ENCODE measurements around the gene ZFYVE28.
"Not testable (repeated sequence)": the region's sequence is repeated elsewhere in the genome, so short reads cannot be mapped to it uniquely, and the experiment has no call there.

The ZFYVE28 gene

GRCh38 chr4:2417765-2418649 is at the start of gene ZFYVE28:
TSS of gene ZFYVE28 (minus strand) at chr4:2418645. CDS start at chr4:2418323, 322 bp downstream.
- Histone ChIP-seq H3K4me1 (ENCODE audit: control insufficient read depth in 2 of 2, insufficient read depth in 2 of 2, low read length in 2 of 2) (peaks cover 33 to 39% of the 10 kb centered on the region in 2 donors), H3K27me3 (ENCODE audit: control insufficient read depth in 2 of 2, insufficient read depth in 2 of 2, low read length in 2 of 2) (peaks cover 6 to 24% of the 10 kb centered on the region in 2 donors), H3K9me3 (ENCODE audit: control insufficient read depth in 2 of 2, low read length in 2 of 2) (no peaks in the 10 kb centered on the region), H3K4me3 (ENCODE audit: low read length in 2 of 2) (peak within 1 kb of the TSS; percentile 63 to 79), H3K27ac (ENCODE audit: low read depth in 2 of 2, low read length in 2 of 2) (peak within 1 kb of the TSS; percentile 72 to 87), H3K36me3 (ENCODE audit: control insufficient read depth in 2 of 2, insufficient read depth in 2 of 2, low read length in 2 of 2) (no peaks in the 10 kb centered on the region), H3K9ac (ENCODE audit: low read depth in 1 of 2, low read length in 2 of 2) (peak within 1 kb of the TSS; percentile 63 to 88)

GRCh38 chr4:2465544-2465943 is 47.1 kb upstream of the ZFYVE28 start:
- not testable (repeated sequence) for H3K4me3 ChIP-seq (ENCODE audit: low read length in 2 of 2); H3K27ac ChIP-seq (ENCODE audit: low read depth in 2 of 2, low read length in 2 of 2); H3K9me3 ChIP-seq (ENCODE audit: control insufficient read depth in 2 of 2, low read length in 2 of 2); H3K36me3 ChIP-seq (ENCODE audit: control insufficient read depth in 2 of 2, insufficient read depth in 2 of 2, low read length in 2 of 2); H3K27me3 ChIP-seq (ENCODE audit: control insufficient read depth in 2 of 2, insufficient read depth in 2 of 2, low read length in 2 of 2); H3K9ac ChIP-seq (ENCODE audit: low read depth in 1 of 2, low read length in 2 of 2)
- H3K4me1 ChIP-seq (ENCODE audit: control insufficient read depth in 2 of 2, insufficient read depth in 2 of 2, low read length in 2 of 2) = peaks cover 16 to 18% of the 10 kb centered on the region in 2 donors

GRCh38 chr4:2465032-2465431 is 46.6 kb upstream of the ZFYVE28 start:
- H3K9me3 ChIP-seq (ENCODE audit: control insufficient read depth in 2 of 2, low read length in 2 of 2) = no peaks in the 10 kb centered on the region
- no peaks in the 10 kb centered on the region for H3K36me3 ChIP-seq (ENCODE audit: control insufficient read depth in 2 of 2, insufficient read depth in 2 of 2, low read length in 2 of 2)
- no peaks in the 10 kb centered on the region for H3K27me3 ChIP-seq (ENCODE audit: control insufficient read depth in 2 of 2, insufficient read depth in 2 of 2, low read length in 2 of 2)
- no peak overlapping the region for H3K4me3 ChIP-seq (ENCODE audit: low read length in 2 of 2)
- H3K27ac ChIP-seq (ENCODE audit: low read depth in 2 of 2, low read length in 2 of 2) = no peak overlapping the region
- no peak overlapping the region for H3K9ac ChIP-seq (ENCODE audit: low read depth in 1 of 2, low read length in 2 of 2)
- H3K4me1 ChIP-seq (ENCODE audit: control insufficient read depth in 2 of 2, insufficient read depth in 2 of 2, low read length in 2 of 2) = peaks cover 11 to 13% of the 10 kb centered on the region in 2 donors

- H3K9ac ChIP-seq (ENCODE audit: low read depth in 1 of 2, low read length in 2 of 2) = no peak overlapping the region
- H3K4me3 ChIP-seq (ENCODE audit: low read length in 2 of 2) = peak overlapping the region in 1 of 2 donors; percentile 27
Observed at GRCh38 chr4:2462992-2463762, 44.7 kb upstream of the ZFYVE28 start.

DNA sequence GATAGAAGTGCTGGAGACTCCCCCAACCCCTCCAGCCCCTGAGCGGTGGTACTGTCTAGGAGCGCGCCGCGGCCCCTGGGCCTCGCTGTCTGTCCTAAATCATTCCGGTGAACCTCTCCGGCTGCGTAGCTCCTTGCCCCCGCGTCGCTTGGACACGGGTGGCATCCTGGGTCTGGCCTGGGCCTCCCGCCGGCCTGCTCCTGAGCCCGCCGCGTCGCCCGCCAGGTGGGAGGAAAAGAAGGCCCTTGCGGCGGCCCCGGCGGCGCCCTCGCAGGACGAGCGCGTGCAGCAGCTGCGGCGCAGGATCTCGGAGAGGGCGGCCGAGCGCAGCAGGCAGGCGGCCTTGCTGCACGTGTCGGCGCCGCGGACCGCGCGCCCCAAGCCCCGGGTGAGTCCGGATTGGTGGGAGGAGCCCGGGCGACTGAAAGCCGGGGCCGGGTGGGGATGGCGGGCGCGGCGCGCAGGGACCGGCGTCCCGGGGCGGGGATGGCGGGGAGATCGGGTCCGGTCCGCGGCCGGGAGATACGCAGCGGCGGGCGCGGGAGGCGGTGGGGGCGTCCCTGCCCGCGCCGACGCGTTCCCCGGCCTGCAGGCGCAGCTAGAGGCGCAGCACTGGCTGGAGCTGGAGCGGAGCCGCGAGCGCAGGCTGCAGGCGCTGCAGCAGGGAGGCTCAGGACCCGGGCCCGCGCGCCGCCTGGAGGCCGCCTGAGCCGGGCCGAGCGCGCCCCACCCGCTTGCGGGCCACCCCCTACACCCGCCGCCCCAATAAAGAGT is 44.0 kb upstream of the ZFYVE28 start:
- no peaks in the 10 kb centered on the region for H3K9me3 ChIP-seq (ENCODE audit: control insufficient read depth in 2 of 2, low read length in 2 of 2)
- H3K4me3 ChIP-seq (ENCODE audit: low read length in 2 of 2) = peak overlapping the region; percentile 41 to 45
- peaks cover 0 to 2% of the 10 kb centered on the region in 2 donors for H3K27me3 ChIP-seq (ENCODE audit: control insufficient read depth in 2 of 2, insufficient read depth in 2 of 2, low read length in 2 of 2)
- H3K9ac ChIP-seq (ENCODE audit: low read depth in 1 of 2, low read length in 2 of 2) = peak overlapping the region in 1 of 2 donors; percentile 36
- no peaks in the 10 kb centered on the region for H3K36me3 ChIP-seq (ENCODE audit: control insufficient read depth in 2 of 2, insufficient read depth in 2 of 2, low read length in 2 of 2)
- H3K4me1 ChIP-seq (ENCODE audit: control insufficient read depth in 2 of 2, insufficient read depth in 2 of 2, low read length in 2 of 2) = peaks cover 0 to 6% of the 10 kb centered on the region in 2 donors
- H3K27ac ChIP-seq (ENCODE audit: low read depth in 2 of 2, low read length in 2 of 2) = no peak overlapping the region

More at GRCh38 chr4:2462992-2463762, 44.7 kb upstream of the ZFYVE28 start:
- no peak overlapping the region for H3K27ac ChIP-seq (ENCODE audit: low read depth in 2 of 2, low read length in 2 of 2)
- H3K9me3 ChIP-seq (ENCODE audit: control insufficient read depth in 2 of 2, low read length in 2 of 2) = no peaks in the 10 kb centered on the region
- H3K4me1 ChIP-seq (ENCODE audit: control insufficient read depth in 2 of 2, insufficient read depth in 2 of 2, low read length in 2 of 2) = peaks cover 6 to 9% of the 10 kb centered on the region in 2 donors
- no peaks in the 10 kb centered on the region for H3K36me3 ChIP-seq (ENCODE audit: control insufficient read depth in 2 of 2, insufficient read depth in 2 of 2, low read length in 2 of 2)
- peaks cover 0 to 2% of the 10 kb centered on the region in 2 donors for H3K27me3 ChIP-seq (ENCODE audit: control insufficient read depth in 2 of 2, insufficient read depth in 2 of 2, low read length in 2 of 2)

DNA sequence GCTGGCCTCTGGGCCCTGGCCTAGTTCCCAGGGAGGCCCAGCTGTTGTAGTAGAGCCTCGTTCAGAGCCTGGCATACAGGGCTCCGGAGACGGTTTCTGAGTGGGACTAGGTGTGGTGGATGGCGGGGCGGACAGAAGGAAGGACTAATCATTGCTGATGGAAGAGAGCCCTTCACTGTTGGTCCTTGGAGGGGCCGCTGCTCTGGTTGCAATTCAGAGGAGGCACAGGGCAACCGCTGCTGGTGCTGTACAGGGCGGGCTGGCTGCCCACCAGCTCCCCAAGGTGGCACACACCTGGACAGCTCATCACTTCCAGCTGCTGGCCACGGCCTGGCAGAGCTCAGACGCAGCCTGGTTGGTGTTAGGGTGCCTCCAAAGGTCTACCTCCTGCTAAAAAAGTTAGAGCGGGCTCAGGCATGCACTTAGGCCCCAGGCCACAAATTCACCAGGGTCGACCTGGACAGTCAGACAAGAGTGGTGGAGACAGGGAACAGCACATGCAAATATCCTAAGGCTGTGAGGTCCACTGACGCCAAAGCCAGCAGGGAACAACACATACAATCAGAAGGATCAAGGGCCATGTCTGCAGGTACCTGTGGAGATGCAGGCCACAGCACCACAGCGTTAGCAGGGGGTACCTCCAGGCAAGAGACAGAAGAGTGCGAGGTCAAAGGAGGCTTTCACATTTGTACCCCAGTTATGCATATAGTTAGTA is 43.0 kb upstream of the ZFYVE28 start:
- no peaks in the 10 kb centered on the region for H3K9me3 ChIP-seq (ENCODE audit: control insufficient read depth in 2 of 2, low read length in 2 of 2)
- no peak overlapping the region for H3K4me3 ChIP-seq (ENCODE audit: low read length in 2 of 2)
- H3K36me3 ChIP-seq (ENCODE audit: control insufficient read depth in 2 of 2, insufficient read depth in 2 of 2, low read length in 2 of 2) = no peaks in the 10 kb centered on the region
- H3K27ac ChIP-seq (ENCODE audit: low read depth in 2 of 2, low read length in 2 of 2) = no peak overlapping the region
- H3K9ac ChIP-seq (ENCODE audit: low read depth in 1 of 2, low read length in 2 of 2) = no peak overlapping the region
- H3K4me1 ChIP-seq (ENCODE audit: control insufficient read depth in 2 of 2, insufficient read depth in 2 of 2, low read length in 2 of 2) = peaks cover 0 to 6% of the 10 kb centered on the region in 2 donors
- H3K27me3 ChIP-seq (ENCODE audit: control insufficient read depth in 2 of 2, insufficient read depth in 2 of 2, low read length in 2 of 2) = peaks cover 0 to 2% of the 10 kb centered on the region in 2 donors

DNA sequence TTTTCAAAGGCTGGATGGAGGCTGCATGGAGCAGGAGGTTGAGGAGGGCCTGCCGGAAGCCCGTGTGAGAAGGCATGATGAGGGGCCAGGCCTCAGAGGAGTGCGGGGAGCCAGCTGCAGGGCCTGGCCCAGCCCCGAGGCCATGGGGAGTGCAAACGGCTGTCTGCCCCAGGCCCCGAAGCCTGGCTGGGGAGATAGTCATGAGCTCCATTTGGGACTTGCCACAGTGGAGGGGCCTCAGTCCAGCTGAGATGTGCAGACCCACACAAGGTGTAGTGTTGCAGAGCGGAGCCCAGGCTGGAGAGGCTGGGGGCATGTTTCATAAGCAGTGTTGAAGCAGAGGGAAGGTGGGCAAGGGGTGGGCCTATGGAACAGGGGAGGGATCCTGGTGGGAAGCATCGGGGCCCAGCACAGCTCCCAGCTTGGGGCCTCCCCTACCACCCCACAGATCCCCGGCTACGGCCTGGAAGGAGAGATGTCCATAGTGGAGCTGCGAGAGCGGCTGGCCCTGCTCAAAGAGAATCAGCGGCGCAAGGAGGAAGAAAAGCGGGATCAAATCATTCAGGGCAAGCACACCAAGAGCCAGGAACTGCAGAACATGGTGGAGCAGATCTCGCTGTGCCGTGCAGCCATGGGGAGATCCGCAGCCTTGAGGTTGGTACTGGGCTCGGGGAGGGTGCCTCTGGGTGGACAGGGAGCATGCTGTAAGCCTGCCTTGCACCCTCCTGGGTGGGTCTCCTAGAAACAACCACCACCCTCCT is 41.3 kb upstream of the ZFYVE28 start:
- Histone ChIP-seq H3K36me3 (ENCODE audit: control insufficient read depth in 2 of 2, insufficient read depth in 2 of 2, low read length in 2 of 2) (no peaks in the 10 kb centered on the region), H3K27me3 (ENCODE audit: control insufficient read depth in 2 of 2, insufficient read depth in 2 of 2, low read length in 2 of 2) (peaks cover 0 to 2% of the 10 kb centered on the region in 2 donors), H3K9ac (ENCODE audit: low read depth in 1 of 2, low read length in 2 of 2) (no peak overlapping the region), H3K4me3 (ENCODE audit: low read length in 2 of 2) (no peak overlapping the region), H3K4me1 (ENCODE audit: control insufficient read depth in 2 of 2, insufficient read depth in 2 of 2, low read length in 2 of 2) (peaks cover 0 to 6% of the 10 kb centered on the region in 2 donors), H3K9me3 (ENCODE audit: control insufficient read depth in 2 of 2, low read length in 2 of 2) (no peaks in the 10 kb centered on the region), H3K27ac (ENCODE audit: low read depth in 2 of 2, low read length in 2 of 2) (no peak overlapping the region)

- Histone ChIP-seq H3K27me3 (ENCODE audit: control insufficient read depth in 2 of 2, insufficient read depth in 2 of 2, low read length in 2 of 2) (peaks cover 0 to 2% of the 10 kb centered on the region in 2 donors), H3K4me3 (ENCODE audit: low read length in 2 of 2) (no peak overlapping the region), H3K9me3 (ENCODE audit: control insufficient read depth in 2 of 2, low read length in 2 of 2) (no peaks in the 10 kb centered on the region), H3K9ac (ENCODE audit: low read depth in 1 of 2, low read length in 2 of 2) (no peak overlapping the region), H3K4me1 (ENCODE audit: control insufficient read depth in 2 of 2, insufficient read depth in 2 of 2, low read length in 2 of 2) (peaks cover 0 to 6% of the 10 kb centered on the region in 2 donors), H3K27ac (ENCODE audit: low read depth in 2 of 2, low read length in 2 of 2) (no peak overlapping the region), H3K36me3 (ENCODE audit: control insufficient read depth in 2 of 2, insufficient read depth in 2 of 2, low read length in 2 of 2) (no peaks in the 10 kb centered on the region)
Observed at GRCh38 chr4:2458546-2459491, 40.4 kb upstream of the ZFYVE28 start.

All from mucosa of rectum (tissue), 2 donors.